Thyroid gland (tissue), 4 donors: Measurements from ENCODE around the gene NBL1. TPM values are rescaled to one million over a fixed set of nuclear protein-coding genes. Genes with fewer than 3 reads are reported as not detected.

Experiments
- DNase-seq, 2 donors: peaks; one replicate each; pipeline ENCODE4 v3.0.0-alpha.2; 2019
- H3K27ac ChIP-seq, 3 donors: fragments of 200-600 bp; sonication (generic); 1 replicate in 2 of 3; 2 replicates in 1 of 3; pipeline ENCODE4 v1.5.1; 2016 to 2019; ENCODE audit warnings: mild to moderate bottlenecking in 1 of 3, moderate library complexity in 1 of 3
- H3K27me3 ChIP-seq: fragments of 200-600 bp; sonication (generic); one replicate; pipeline ENCODE4 v1.5.1; 2019
- H3K36me3 ChIP-seq, 2 donors: fragments of 200-600 bp; sonication (generic); one replicate each; pipeline ENCODE4 v1.5.1; 2016 to 2019
- H3K4me1 ChIP-seq, 2 donors: fragments of 200-600 bp; sonication (generic); one replicate each; pipeline ENCODE4 v1.5.1; 2017 to 2019
- H3K4me3 ChIP-seq, 3 donors: fragments of 200-600 bp; sonication (generic); replicated peaks in 1 of 3; 1 replicate in 2 of 3; 2 replicates in 1 of 3; pipeline ENCODE4 v1.5.1; 2016; ENCODE audit warnings: mild to moderate bottlenecking in 1 of 3
- H3K9me3 ChIP-seq: fragments of 200-600 bp; sonication (generic); one replicate; pipeline ENCODE4 v1.5.1; 2017
- CTCF ChIP-seq, 6 experiments: fragments of 200-600 bp in 3 of 6; fragments of 450-650 bp in 3 of 6; sonication (generic) in 3 of 6; IDR thresholded peaks; one replicate each; pipeline ENCODE4 v1.5.1; 2016 to 2019; ENCODE audit warnings: antibody characterized with exemption in 6 of 6, mild to moderate bottlenecking in 2 of 6, inconsistent platforms in 1 of 6, moderate library complexity in 1 of 6
- POLR2A ChIP-seq, 2 donors: fragments of 450-650 bp; IDR thresholded peaks; one replicate each; pipeline ENCODE4 v1.6.1; 2017; ENCODE audit warnings: antibody characterized with exemption in 2 of 2, mild to moderate bottlenecking in 2 of 2, moderate library complexity in 1 of 2
- WGBS, 2 donors: methylation state at CpG; one replicate each; pipeline ENCODE4 v1.1.5; 2017; 5-methylcytosine and 5-hydroxymethylcytosine counted together
- intact Hi-C: fragments of 100-400 bp; cut with DNase I; formaldehyde crosslinking; loops from one replicate; pipeline ENCODE4 v1.15.1; 2023
- total RNA-seq, 4 donors: library from RNA; depleted of rRNA; stranded (reverse); fragments of >200 nt; gene quantifications; one replicate each; pipeline ENCODE4 v1.2.3, GENCODE V29; 2016

The NBL1 gene
- total RNA-seq, 4 donors from 2014 or later, result 29.4 to 70.4 (median 43.6) TPM

- Histone ChIP-seq H3K9me3 (no peaks in the 10 kb centered on the region), H3K4me1 (peaks cover 0 to 7% of the 10 kb centered on the region in 2 donors), H3K27me3 (no peaks in the 10 kb centered on the region), H3K4me3 (no peak overlapping the region), H3K36me3 (no peaks in the 10 kb centered on the region), H3K27ac (no peak overlapping the region)
- TF ChIP-seq CTCF (IDR thresholded peaks at IDR 0.05) (no peak), POLR2A (IDR thresholded peaks at IDR 0.05) (no peak)
- no peak for DNase-seq
- intact Hi-C loops, result no loop called here
- whole genome bisulfite sequencing, 2 donors, result 92% methylated on average over 4 of the region's 4 CpGs
Measured at GRCh38 chr1:19705464-19705863, 61.4 kb downstream of the NBL1 start.

GRCh38 chr1:19706136-19706535 lies 62.0 kb downstream of the NBL1 start:
- DNase-seq, result no peak
- Histone ChIP-seq H3K36me3 (no peaks in the 10 kb centered on the region), H3K27ac (no peak overlapping the region), H3K4me1 (peaks cover 0 to 7% of the 10 kb centered on the region in 2 donors), H3K4me3 (no peak overlapping the region), H3K27me3 (no peaks in the 10 kb centered on the region), H3K9me3 (no peaks in the 10 kb centered on the region)
- WGBS, 2 donors, result 96 to 97% methylated on average over 4 of the region's 4 CpGs
- TF ChIP-seq POLR2A (IDR thresholded peaks at IDR 0.05) (no peak), CTCF (IDR thresholded peaks at IDR 0.05) (no peak)
- intact Hi-C loops, result no loop called here

Other genes starting within 250 kb of the NBL1 start
- gene CAPZB, start 158.8 kb upstream of the NBL1 start, total RNA-seq, result 100 to 1,000 TPM in 2 of 4 donors, 10 to 100 TPM in 2; 75.4 to 116 (median 93.1) TPM
- gene HTR6, start 20.6 kb downstream of the NBL1 start, total RNA-seq, result not detected
- gene TMCO4, start 155.6 kb downstream of the NBL1 start, total RNA-seq, result 10 to 100 TPM; 34.3 to 67.7 (median 61.4) TPM
- not detected for gene RNF186, start 171.0 kb downstream of the NBL1 start, total RNA-seq
- gene OTUD3, start 238.1 kb downstream of the NBL1 start, total RNA-seq, result 1 to 10 TPM; 5.8 to 8.2 (median 6.7) TPM